SH-SY5Y (cell line): ENCODE measurements around the gene HSPB1.

Experiments
- GATA2 ChIP-seq: IDR thresholded peaks from 2 replicates; pipeline ENCODE4 v1.6.1; 2011; ENCODE audit warnings: mild to moderate bottlenecking, low read depth, low read length
- GATA3 ChIP-seq: IDR thresholded peaks from 2 replicates; pipeline ENCODE4 v1.6.1; 2011; ENCODE audit warnings: low read depth, mild to moderate bottlenecking, low read length, moderate library complexity

DNA sequence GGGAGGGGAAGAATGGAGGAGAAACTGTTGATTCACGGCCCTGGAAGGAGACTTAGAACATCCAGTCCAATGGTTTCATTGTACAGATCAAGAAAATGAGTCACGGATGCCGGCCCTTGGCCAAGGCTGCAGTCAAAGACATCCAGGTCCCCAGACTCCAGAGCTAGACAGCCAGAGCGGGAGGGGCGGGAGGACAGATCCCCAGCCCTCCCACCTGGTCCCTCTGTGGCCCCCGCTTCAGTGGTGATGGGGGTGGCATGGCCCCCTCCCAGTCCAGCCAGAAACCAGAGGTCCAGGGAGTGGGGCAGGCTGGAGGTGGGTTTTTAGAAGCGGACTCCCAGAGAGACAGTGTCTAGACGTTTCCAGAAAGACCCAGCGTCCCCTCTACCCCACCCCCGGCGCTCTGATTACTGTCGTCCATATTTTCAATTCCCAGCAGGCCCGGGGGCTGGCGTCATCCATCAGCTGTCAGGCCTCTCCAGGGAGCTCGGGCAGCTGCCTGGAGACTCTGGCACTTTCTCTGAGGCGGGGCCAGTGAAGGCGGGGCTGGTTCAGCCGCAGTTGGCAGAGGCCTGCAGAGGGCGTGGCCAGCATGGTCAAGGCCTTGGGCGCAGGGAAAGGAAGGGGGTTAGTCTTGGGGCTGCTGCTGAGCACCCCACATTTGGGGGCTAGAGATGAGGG, 8.0 kb upstream of the HSPB1 start:
- TF ChIP-seq GATA3, result no peak
- TF ChIP-seq GATA2, result no peak
